Transverse colon (tissue), 4 donors: ENCODE data around the gene DCAF8. TPM values are rescaled to one million over a fixed set of nuclear protein-coding genes. Genes with fewer than 3 reads are reported as not detected.

ENCODE experiments used
- DNase-seq: peaks from one replicate; pipeline ENCODE4 v3.0.0-alpha.2; 2019
- H3K27ac ChIP-seq, 4 donors: fragments of 200-600 bp; sonication (generic); 2 replicates each; pipeline ENCODE4 v1.5.1; 2016 to 2018; ENCODE audit warnings: inconsistent platforms in 4 of 4
- H3K27me3 ChIP-seq: fragments of 200-600 bp; sonication (generic); 2 replicates; pipeline ENCODE4 v1.5.1; 2017; ENCODE audit warnings: inconsistent platforms
- H3K36me3 ChIP-seq, 4 donors: fragments of 200-600 bp; sonication (generic); 2 replicates each; pipeline ENCODE4 v1.5.1; 2017 to 2019; ENCODE audit warnings: inconsistent platforms in 4 of 4
- H3K4me1 ChIP-seq, 4 donors: fragments of 200-600 bp; sonication (generic); 2 replicates each; pipeline ENCODE4 v1.5.1; 2017 to 2020; ENCODE audit warnings: inconsistent platforms in 4 of 4
- H3K4me3 ChIP-seq, 4 donors: fragments of 200-600 bp; sonication (generic); 1 replicate in 1 of 4; 2 replicates in 3 of 4; pipeline versions ENCODE4 v1.5.1 to v1.6.1; 2017 to 2019; ENCODE audit warnings: inconsistent platforms in 4 of 4
- H3K9me3 ChIP-seq, 2 donors: fragments of 200-600 bp; sonication (generic); 2 replicates each; pipeline ENCODE4 v1.5.1; 2017 to 2019; ENCODE audit warnings: inconsistent platforms in 2 of 2
- CTCF ChIP-seq, 5 experiments: fragments of 200-600 bp in 3 of 5; fragments of 450-650 bp in 2 of 5; sonication (generic) in 3 of 5; IDR thresholded peaks; 1 replicate in 2 of 5; 2 replicates in 3 of 5; pipeline ENCODE4 v1.5.1; 2016 to 2017; ENCODE audit warnings: antibody characterized with exemption in 5 of 5, inconsistent platforms in 3 of 5, mild to moderate bottlenecking in 2 of 5, moderate library complexity in 1 of 5
- EP300 ChIP-seq: sonication (generic); formaldehyde crosslinking; IDR thresholded peaks from one replicate; pipeline ENCODE4 v1.6.1; 2017; ENCODE audit warnings: antibody characterized with exemption, low read depth
- POLR2A ChIP-seq: fragments of 450-650 bp; IDR thresholded peaks from one replicate; pipeline ENCODE4 v1.6.1; 2016; ENCODE audit warnings: antibody characterized with exemption, mild to moderate bottlenecking, moderate library complexity
- POLR2AphosphoS5 ChIP-seq, 3 donors: sonication (generic); formaldehyde crosslinking; IDR thresholded peaks; one replicate each; pipeline ENCODE4 v1.6.1; 2016; ENCODE audit warnings: antibody characterized with exemption in 3 of 3
- WGBS, 2 donors: methylation state at CpG; one replicate each; pipeline ENCODE4 v1.1.5; 2018; ENCODE audit warnings: low coverage in 1 of 2; 5-methylcytosine and 5-hydroxymethylcytosine counted together
- in situ Hi-C, 4 donors: fragments of 200-750 bp; cut with MboI; loops; one replicate each; pipeline versions ENCODE4 v1.15.0 to v1.15.1; 2017; ENCODE audit warnings: low sequenced_read_pairs in 3 of 4, low pct_ligation_motif_present in 1 of 4, low pct_unique_long_range_greater_than_20kb in 1 of 4
- intact Hi-C: fragments of 100-400 bp; cut with DNase I; formaldehyde crosslinking; loops from one replicate; pipeline ENCODE4 v1.15.1; 2023; ENCODE audit warnings: low total_unique reads
- total RNA-seq, 4 donors: library from RNA; depleted of rRNA; stranded (reverse); fragments of >200 nt; gene quantifications; one replicate each; pipeline ENCODE4 v1.1.0, GENCODE V29; 2016

Gene DCAF8
- total RNA-seq, 4 donors from 2014 or later = 128 to 279 (median 137) TPM

GRCh38 chr1:160247053-160247452 lies 15.3 kb downstream of the DCAF8 start:
- peaks cover 0 to 9% (median 5%) of the 10 kb centered on the region in 4 donors for H3K36me3 ChIP-seq
- no peak for TF ChIP-seq EP300
- TF ChIP-seq CTCF (IDR thresholded peaks at IDR 0.05) = no peak
- TF ChIP-seq POLR2A = no peak
- TF ChIP-seq POLR2AphosphoS5 (IDR thresholded peaks at IDR 0.05) = no peak
- DNase-seq = no peak
- H3K4me1 ChIP-seq = peaks cover 0 to 15% (median 0%) of the 10 kb centered on the region in 4 donors
- no peaks in the 10 kb centered on the region for H3K9me3 ChIP-seq
- H3K27ac ChIP-seq = no peak overlapping the region
- H3K27me3 ChIP-seq = no peaks in the 10 kb centered on the region
- 92 to 94% methylated on average over 1 of the region's 1 CpG for WGBS, 2 donors
- in situ Hi-C loops = no loop called here
- intact Hi-C loops = no loop called here
- no peak overlapping the region for H3K4me3 ChIP-seq

- DNase-seq = no peak
- Histone ChIP-seq H3K9me3 (no peaks in the 10 kb centered on the region), H3K4me1 (no peaks in the 10 kb centered on the region), H3K36me3 (peaks cover 0 to 20% (median 6%) of the 10 kb centered on the region in 4 donors), H3K4me3 (no peak overlapping the region), H3K27ac (no peak overlapping the region), H3K27me3 (no peaks in the 10 kb centered on the region)
- in situ Hi-C loops = no loop called here
- 87% methylated on average over 1 of the region's 1 CpG; no CpG with 5 or more reads in 1 of the 2 donors for WGBS, 2 donors
- TF ChIP-seq CTCF (IDR thresholded peaks at IDR 0.05) (no peak), POLR2A (no peak), POLR2AphosphoS5 (IDR thresholded peaks at IDR 0.05) (no peak), EP300 (no peak)
- intact Hi-C loops = no loop called here
These were observed 16.9 kb downstream of the DCAF8 start for GRCh38 chr1:160245434-160245833.

GRCh38 chr1:160244209-160244608 lies 18.1 kb downstream of the DCAF8 start:
- Histone ChIP-seq H3K36me3 (peaks cover 0 to 26% (median 10%) of the 10 kb centered on the region in 4 donors), H3K9me3 (no peaks in the 10 kb centered on the region), H3K27me3 (no peaks in the 10 kb centered on the region), H3K4me1 (no peaks in the 10 kb centered on the region), H3K27ac (no peak overlapping the region), H3K4me3 (no peak overlapping the region)
- in situ Hi-C loops = no loop called here
- 75 to 94% methylated on average over 1 of the region's 1 CpG for WGBS, 2 donors
- TF ChIP-seq CTCF (IDR thresholded peaks at IDR 0.05) (no peak), POLR2A (no peak), EP300 (no peak), POLR2AphosphoS5 (IDR thresholded peaks at IDR 0.05) (no peak)
- intact Hi-C loops = no loop called here
- no peak for DNase-seq

- Histone ChIP-seq H3K4me3 (no peak overlapping the region), H3K36me3 (peaks cover 0 to 28% (median 13%) of the 10 kb centered on the region in 4 donors), H3K27ac (no peak overlapping the region), H3K27me3 (no peaks in the 10 kb centered on the region), H3K9me3 (no peaks in the 10 kb centered on the region), H3K4me1 (no peaks in the 10 kb centered on the region)
- intact Hi-C loops = no loop called here
- DNase-seq = no peak
- in situ Hi-C loops = no loop called here
- TF ChIP-seq EP300 = no peak
- TF ChIP-seq CTCF (IDR thresholded peaks at IDR 0.05) = no peak
- TF ChIP-seq POLR2AphosphoS5 (IDR thresholded peaks at IDR 0.05) = no peak
- TF ChIP-seq POLR2A = no peak
These were observed 18.6 kb downstream of the DCAF8 start for GRCh38 chr1:160243767-160244166.
